Measurements from ENCODE around the gene PRKN.

The PRKN gene

GRCh38 chr6:162770136-162770535 is 42.6 kb upstream of the PRKN start:
- no peak for DNase-seq (ENCODE audit: low read depth)
- no peak overlapping the region for H3K4me3 ChIP-seq (ENCODE audit: low read depth, low read length)
- no peak for TF ChIP-seq CTCF (IDR thresholded peaks at IDR 0.05; ENCODE audit: low read depth, low read length)

GRCh38 chr6:162753775-162754174 is 26.2 kb upstream of the PRKN start:
- TF ChIP-seq MYC (IDR thresholded peaks at IDR 0.05; ENCODE audit: low read depth, low read length), result no peak
- no peak for TF ChIP-seq MAX (IDR thresholded peaks at IDR 0.05; ENCODE audit: low read depth, low read length)
- no peak for TF ChIP-seq POLR2A (IDR thresholded peaks at IDR 0.05; ENCODE audit: extremely low read depth, insufficient read length)
- TF ChIP-seq CTCF (IDR thresholded peaks at IDR 0.05; ENCODE audit: low read depth, low read length), result no peak
- no peak for DNase-seq (ENCODE audit: low read depth)
- H3K4me3 ChIP-seq (ENCODE audit: low read depth, low read length), result no peak overlapping the region

- TF ChIP-seq POLR2A (IDR thresholded peaks at IDR 0.05; ENCODE audit: extremely low read depth, insufficient read length) (no peak), MYC (IDR thresholded peaks at IDR 0.05; ENCODE audit: low read depth, low read length) (no peak), CTCF (IDR thresholded peaks at IDR 0.05; ENCODE audit: low read depth, low read length) (no peak), MAX (IDR thresholded peaks at IDR 0.05; ENCODE audit: low read depth, low read length) (no peak)
- DNase-seq (ENCODE audit: low read depth), result no peak
- no peak overlapping the region for H3K4me3 ChIP-seq (ENCODE audit: low read depth, low read length)
These were observed 23.8 kb upstream of the PRKN start for GRCh38 chr6:162751211-162751859.

GRCh38 chr6:162750776-162751175 is 23.2 kb upstream of the PRKN start:
- TF ChIP-seq MAX (IDR thresholded peaks at IDR 0.05; ENCODE audit: low read depth, low read length), result no peak
- no peak for TF ChIP-seq MYC (IDR thresholded peaks at IDR 0.05; ENCODE audit: low read depth, low read length)
- no peak for TF ChIP-seq CTCF (IDR thresholded peaks at IDR 0.05; ENCODE audit: low read depth, low read length)
- TF ChIP-seq POLR2A (IDR thresholded peaks at IDR 0.05; ENCODE audit: extremely low read depth, insufficient read length), result no peak
- H3K4me3 ChIP-seq (ENCODE audit: low read depth, low read length), result no peak overlapping the region
- DNase-seq (ENCODE audit: low read depth), result no peak

GRCh38 chr6:162736961-162737360 is 9.4 kb upstream of the PRKN start:
- H3K4me3 ChIP-seq (ENCODE audit: low read depth, low read length), result no peak overlapping the region
- DNase-seq (ENCODE audit: low read depth), result no peak
- no peak for TF ChIP-seq MYC (IDR thresholded peaks at IDR 0.05; ENCODE audit: low read depth, low read length)
- no peak for TF ChIP-seq MAX (IDR thresholded peaks at IDR 0.05; ENCODE audit: low read depth, low read length)
- TF ChIP-seq CTCF (IDR thresholded peaks at IDR 0.05; ENCODE audit: low read depth, low read length), result no peak
- TF ChIP-seq POLR2A (IDR thresholded peaks at IDR 0.05; ENCODE audit: extremely low read depth, insufficient read length), result no peak

- no peak for TF ChIP-seq MYC (IDR thresholded peaks at IDR 0.05; ENCODE audit: low read depth, low read length)
- TF ChIP-seq POLR2A (IDR thresholded peaks at IDR 0.05; ENCODE audit: extremely low read depth, insufficient read length), result no peak
- no peak for TF ChIP-seq MAX (IDR thresholded peaks at IDR 0.05; ENCODE audit: low read depth, low read length)
- TF ChIP-seq CTCF (IDR thresholded peaks at IDR 0.05; ENCODE audit: low read depth, low read length), result no peak
- peak; percentile 40 for DNase-seq (ENCODE audit: low read depth)
- H3K4me3 ChIP-seq (ENCODE audit: low read depth, low read length), result no peak overlapping the region
These were observed 5.9 kb upstream of the PRKN start for GRCh38 chr6:162733489-162733888.
